Caco-2 (cell line): ENCODE results near the gene USP9X. TPM values are rescaled to one million over a fixed set of nuclear protein-coding genes. Genes with fewer than 3 reads are reported as not detected.

Experiments used
- BruUV-seq: library from RNA; stranded (reverse); fragments of 400-500 nt; replicated peaks from 2 replicates; lab custom pipeline; 2021; lab: Mats Ljungman, UMichigan
- CTCF ChIA-PET: fragments of 300-600 bp; sonication (Branson Sonifier 250); formaldehyde crosslinking; loops from one replicate; lab custom pipeline; 2022; ENCODE audit warnings: antibody characterized with exemption; lab: Charles Lee
- POLR2A ChIA-PET: fragments of 300-600 bp; sonication (Branson Sonifier 250); formaldehyde crosslinking; loops from one replicate; lab custom pipeline; 2022; ENCODE audit warnings: antibody characterized with exemption; lab: Charles Lee
- DNase-seq, 2 experiments: peaks; one replicate each; pipeline versions ENCODE4 v3.0.0 to v3.0.0-alpha.2; 2020 to 2022
- H3K27me3 ChIP-seq: replicated peaks from 2 replicates; pipeline ENCODE4 v1.6.0; 2011; ENCODE audit warnings: low read length; ENCODE audit not compliant: control insufficient read depth, insufficient read depth
- H3K36me3 ChIP-seq: 2 replicates; pipeline ENCODE4 v1.5.1; 2011; ENCODE audit warnings: low read length; ENCODE audit not compliant: control insufficient read depth, insufficient read depth
- H3K4me1 ChIP-seq: fragments of 250-450 bp; sonication (Bioruptor Pico); 2 replicates; pipeline ENCODE4 v1.5.1; 2020; ENCODE audit warnings: mild to moderate bottlenecking
- H3K4me3 ChIP-seq: 2 replicates; pipeline ENCODE4 v1.5.1; 2011; ENCODE audit warnings: low read depth, mild to moderate bottlenecking, control low read depth, low read length
- H3K9me3 ChIP-seq: fragments of 250-450 bp; sonication (Bioruptor Pico); 2 replicates; pipeline ENCODE4 v1.5.1; 2020; ENCODE audit warnings: mild to moderate bottlenecking, moderate library complexity
- H3K27ac Mint-ChIP-seq: one replicate; pipeline ENCODE4 v1.8.0; 2022; ENCODE audit warnings: mixed read lengths; ENCODE audit not compliant: unreplicated experiment
- H3K27me3 Mint-ChIP-seq: one replicate; pipeline ENCODE4 v1.8.0; 2022; ENCODE audit warnings: mixed read lengths; ENCODE audit not compliant: insufficient read depth, unreplicated experiment
- H3K36me3 Mint-ChIP-seq: one replicate; pipeline ENCODE4 v1.8.0; 2022; ENCODE audit warnings: mild to moderate bottlenecking, mixed read lengths; ENCODE audit not compliant: insufficient read depth, unreplicated experiment
- H3K4me1 Mint-ChIP-seq: one replicate; pipeline ENCODE4 v1.8.0; 2022; ENCODE audit warnings: low read depth, mixed read lengths; ENCODE audit not compliant: unreplicated experiment
- H3K4me3 Mint-ChIP-seq: one replicate; pipeline ENCODE4 v1.8.0; 2022; ENCODE audit warnings: mild to moderate bottlenecking, moderate library complexity, mixed read lengths; ENCODE audit not compliant: unreplicated experiment
- H3K9me3 Mint-ChIP-seq: one replicate; pipeline ENCODE4 v1.8.0; 2022; ENCODE audit warnings: mixed read lengths; ENCODE audit not compliant: unreplicated experiment
- intact Hi-C: fragments of 100-400 bp; cut with micrococcal nuclease; formaldehyde crosslinking; loops from one replicate; pipeline ENCODE4 v1.10.0; 2022; ENCODE audit not compliant: unreplicated experiment
- total RNA-seq: library from RNA; stranded (reverse); gene quantifications from 2 replicates; pipeline ENCODE4 v1.2.3, GENCODE V29; 2022
- TF ChIP-seq, protein P1 (sequence below), 2 experiments: fragments of 200-600 bp in 1 of 2; IDR thresholded peaks; 1 replicate in 1 of 2; 2 replicates in 1 of 2; pipeline versions ENCODE4 v1.5.1 to v1.8.0; 2011 to 2022; ENCODE audit warnings: antibody characterized with exemption in 1 of 2, control low read depth in 1 of 2, inconsistent platforms in 1 of 2, low read depth in 1 of 2, low read length in 1 of 2, mild to moderate bottlenecking in 1 of 2, moderate library complexity in 1 of 2; ENCODE audit not compliant: insufficient read depth in 1 of 2, severe bottlenecking in 1 of 2, unreplicated experiment in 1 of 2

The USP9X gene
- total RNA-seq, 1 experiment from 2014 or later, result 73.7 TPM

DNA sequence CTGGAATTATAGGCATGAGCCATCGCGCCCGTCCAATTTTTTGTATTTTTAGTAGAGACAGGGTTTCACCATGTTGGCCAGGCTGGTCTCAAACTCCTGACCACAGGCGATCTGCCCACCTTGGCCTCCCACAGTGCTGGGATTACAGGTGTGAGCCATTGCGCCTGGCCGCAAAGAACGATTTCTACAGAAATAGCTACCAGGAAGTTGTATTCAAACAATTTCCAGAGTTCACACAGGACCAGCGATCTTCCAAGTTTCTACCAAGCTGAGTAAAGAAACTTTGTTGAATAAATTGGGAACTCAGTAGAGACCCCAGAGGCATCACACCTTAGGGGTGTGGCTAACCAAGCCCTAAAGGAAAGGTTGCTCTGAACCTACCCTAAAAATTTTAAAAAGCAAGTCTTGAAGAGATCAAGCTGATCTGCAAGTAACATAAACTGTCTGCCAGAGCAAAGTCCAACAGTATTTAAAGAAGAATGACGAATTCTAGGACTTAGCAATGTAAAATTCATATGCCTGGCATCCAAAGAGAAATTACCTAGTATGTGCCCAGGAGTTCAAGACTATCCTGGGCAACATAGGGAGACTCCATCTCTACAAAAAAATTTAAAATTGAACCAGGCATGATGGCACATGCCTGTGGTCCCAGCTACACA is 48.4 kb upstream of the USP9X start:
- intact Hi-C loops, result no loop called here
- Mint-ChIP-seq H3K27ac (no peak overlapping the region), H3K4me3 (no peak overlapping the region), H3K27me3 (no peaks in the 10 kb centered on the region), H3K4me1 (no peaks in the 10 kb centered on the region), H3K9me3 (no peaks in the 10 kb centered on the region), H3K36me3 (no peaks in the 10 kb centered on the region)
- ChIA-PET POLR2A (no interaction called here), CTCF (no interaction called here)
- DNase-seq, result no peak
- TF ChIP-seq, protein P1, sequence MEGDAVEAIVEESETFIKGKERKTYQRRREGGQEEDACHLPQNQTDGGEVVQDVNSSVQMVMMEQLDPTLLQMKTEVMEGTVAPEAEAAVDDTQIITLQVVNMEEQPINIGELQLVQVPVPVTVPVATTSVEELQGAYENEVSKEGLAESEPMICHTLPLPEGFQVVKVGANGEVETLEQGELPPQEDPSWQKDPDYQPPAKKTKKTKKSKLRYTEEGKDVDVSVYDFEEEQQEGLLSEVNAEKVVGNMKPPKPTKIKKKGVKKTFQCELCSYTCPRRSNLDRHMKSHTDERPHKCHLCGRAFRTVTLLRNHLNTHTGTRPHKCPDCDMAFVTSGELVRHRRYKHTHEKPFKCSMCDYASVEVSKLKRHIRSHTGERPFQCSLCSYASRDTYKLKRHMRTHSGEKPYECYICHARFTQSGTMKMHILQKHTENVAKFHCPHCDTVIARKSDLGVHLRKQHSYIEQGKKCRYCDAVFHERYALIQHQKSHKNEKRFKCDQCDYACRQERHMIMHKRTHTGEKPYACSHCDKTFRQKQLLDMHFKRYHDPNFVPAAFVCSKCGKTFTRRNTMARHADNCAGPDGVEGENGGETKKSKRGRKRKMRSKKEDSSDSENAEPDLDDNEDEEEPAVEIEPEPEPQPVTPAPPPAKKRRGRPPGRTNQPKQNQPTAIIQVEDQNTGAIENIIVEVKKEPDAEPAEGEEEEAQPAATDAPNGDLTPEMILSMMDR (IDR thresholded peaks at IDR 0.05; ENCODE audit: insufficient read depth in 1 of 2, low read depth in 1 of 2, low read length in 1 of 2, severe bottlenecking in 1 of 2, unreplicated experiment in 1 of 2), result no peak
- no peaks in the 10 kb centered on the region for H3K27me3 ChIP-seq
- no peaks in the 10 kb centered on the region for H3K4me1 ChIP-seq
- no peaks in the 10 kb centered on the region for H3K9me3 ChIP-seq
- H3K4me3 ChIP-seq, result no peak overlapping the region
- no peaks in the 10 kb centered on the region for H3K36me3 ChIP-seq
- BruUV-seq, result no TSS peak

DNA sequence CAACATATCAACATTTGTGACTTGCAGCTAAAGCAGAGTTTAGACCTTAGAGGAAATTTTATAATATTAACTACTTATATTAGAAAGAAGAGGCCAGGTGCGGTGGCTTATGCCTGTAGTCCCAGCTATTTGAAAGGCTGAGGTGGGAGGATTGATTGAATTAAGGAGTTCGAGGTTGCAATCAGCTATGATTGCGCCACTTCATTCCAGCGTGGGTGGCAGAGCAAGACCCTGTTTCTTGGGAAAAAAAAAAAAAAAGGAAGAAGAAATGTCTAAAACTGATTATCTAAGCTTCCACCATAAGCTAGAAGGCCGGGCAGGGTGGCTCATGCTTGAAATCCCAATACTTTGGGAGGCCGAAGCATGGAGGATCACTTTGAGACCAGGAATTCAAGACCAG is 42.0 kb upstream of the USP9X start:
- Mint-ChIP-seq H3K27ac (no peak overlapping the region), H3K9me3 (no peaks in the 10 kb centered on the region), H3K36me3 (no peaks in the 10 kb centered on the region), H3K4me3 (no peak overlapping the region), H3K27me3 (no peaks in the 10 kb centered on the region), H3K4me1 (no peaks in the 10 kb centered on the region)
- H3K27me3 ChIP-seq, result no peaks in the 10 kb centered on the region
- TF ChIP-seq, protein P1 (IDR thresholded peaks at IDR 0.05; ENCODE audit: insufficient read depth in 1 of 2, low read depth in 1 of 2, low read length in 1 of 2, severe bottlenecking in 1 of 2, unreplicated experiment in 1 of 2), result no peak
- 0 out of 2 replicates have a peak, but pooled peaks cover 2% of the 10 kb centered on the region for H3K4me1 ChIP-seq
- no peak overlapping the region for H3K4me3 ChIP-seq
- DNase-seq, result no peak
- intact Hi-C loops, result no loop called here
- H3K36me3 ChIP-seq, result no peaks in the 10 kb centered on the region
- no TSS peak for BruUV-seq
- H3K9me3 ChIP-seq, result no peaks in the 10 kb centered on the region
- CTCF ChIA-PET, result no interaction called here
- POLR2A ChIA-PET, result no interaction called here

DNA sequence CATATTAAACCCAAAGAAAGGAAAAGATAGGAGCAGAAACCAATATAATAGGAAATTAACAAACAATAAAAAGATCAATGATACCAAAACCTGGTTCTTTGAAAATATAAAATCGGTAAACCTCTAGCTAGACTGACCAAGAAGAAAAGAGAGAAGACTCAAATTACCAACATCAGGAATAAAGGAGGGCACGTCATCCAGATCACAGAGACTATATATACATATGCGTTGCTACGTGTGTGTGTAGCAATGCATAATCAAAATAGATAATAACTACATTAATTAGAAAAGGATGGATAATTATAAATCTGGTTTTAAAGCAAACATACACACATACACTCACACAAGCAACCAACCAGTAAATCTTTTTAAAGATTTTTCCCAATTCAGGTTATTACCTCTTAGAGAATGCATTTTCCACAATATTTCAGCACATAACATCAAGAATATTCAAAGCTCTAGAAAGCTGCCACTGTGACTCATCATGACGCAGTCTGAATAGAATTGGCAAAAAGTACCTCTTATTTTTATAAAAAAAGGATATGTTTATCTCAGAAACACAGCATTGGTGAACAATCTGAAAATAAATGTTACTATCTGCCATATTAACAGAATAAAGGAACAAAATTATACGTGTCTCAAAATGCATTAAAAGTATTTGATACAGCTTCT is 41.4 kb upstream of the USP9X start:
- Mint-ChIP-seq H3K9me3 (no peaks in the 10 kb centered on the region), H3K27ac (no peak overlapping the region), H3K4me3 (no peak overlapping the region), H3K36me3 (no peaks in the 10 kb centered on the region), H3K27me3 (no peaks in the 10 kb centered on the region), H3K4me1 (no peaks in the 10 kb centered on the region)
- H3K4me3 ChIP-seq, result no peak overlapping the region
- H3K27me3 ChIP-seq, result no peaks in the 10 kb centered on the region
- BruUV-seq, result no TSS peak
- CTCF ChIA-PET, result no interaction called here
- H3K36me3 ChIP-seq, result no peaks in the 10 kb centered on the region
- POLR2A ChIA-PET, result no interaction called here
- H3K4me1 ChIP-seq, result 0 out of 2 replicates have a peak, but pooled peaks cover 2% of the 10 kb centered on the region
- DNase-seq, result no peak
- TF ChIP-seq, protein P1 (IDR thresholded peaks at IDR 0.05; ENCODE audit: insufficient read depth in 1 of 2, low read depth in 1 of 2, low read length in 1 of 2, severe bottlenecking in 1 of 2, unreplicated experiment in 1 of 2), result no peak
- intact Hi-C loops, result no loop called here
- no peaks in the 10 kb centered on the region for H3K9me3 ChIP-seq
